HG03457 (cell line): ENCODE results near the gene NOP16.

Source experiments
- ATAC-seq: cut with Tn5 transposase; IDR thresholded peaks from one replicate; pipeline ENCODE4 v1.9.1; 2021; ENCODE audit warnings: moderate number of reproducible peaks; ENCODE audit not compliant: unreplicated experiment

Gene NOP16

DNA sequence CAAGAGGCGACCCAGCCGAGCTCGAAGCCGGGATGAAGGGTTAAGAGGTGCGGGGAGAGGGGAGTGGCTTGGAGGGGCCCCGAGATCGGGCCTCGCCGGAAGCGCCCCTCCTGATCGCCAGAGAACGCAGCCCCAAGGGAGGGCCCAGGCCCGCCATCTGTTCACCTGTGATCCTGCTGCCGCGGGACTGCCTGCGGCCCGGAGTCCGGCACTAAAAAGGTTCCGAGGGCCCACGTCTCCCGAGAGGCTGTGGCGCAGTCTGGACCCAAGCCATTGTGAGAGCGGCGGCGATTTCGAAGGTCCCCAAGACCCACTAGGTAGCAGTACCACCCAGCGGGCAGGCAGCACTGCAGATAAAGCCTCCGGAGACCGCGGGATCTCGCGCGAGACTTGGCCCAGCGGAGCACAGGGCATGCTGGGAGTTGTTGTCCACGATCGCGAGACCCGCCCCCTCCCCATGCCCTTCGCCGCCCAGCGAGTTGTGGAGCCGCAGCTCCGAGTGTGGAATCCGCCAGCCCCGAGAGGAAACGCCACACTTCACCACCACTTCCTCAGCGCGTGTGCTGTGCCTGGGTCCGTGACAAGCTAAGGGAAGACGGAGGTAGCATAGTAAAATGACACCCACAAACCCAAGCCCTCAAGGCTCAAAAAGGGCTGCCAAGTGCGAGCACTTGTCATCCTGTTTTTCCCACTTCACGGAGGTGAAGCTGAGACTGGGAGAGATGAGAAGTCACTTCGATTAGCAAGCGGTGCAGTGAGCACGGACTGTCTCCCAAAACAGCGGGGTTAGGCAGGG, 26.8 kb downstream of the NOP16 start, which contains the start of gene KIAA1191:
Gene KIAA1191 (minus strand): TSS at position 328 of the 796 bp plus-strand sequence. CDS start 2,256 bp downstream, outside the sequence.
- ATAC-seq, result peak; percentile 86

GRCh38 chr5:176360894-176361436, 27.4 kb downstream of the NOP16 start:
- no peak for ATAC-seq

- ATAC-seq, result no peak
Measured at GRCh38 chr5:176359658-176360057, 28.7 kb downstream of the NOP16 start.

DNA sequence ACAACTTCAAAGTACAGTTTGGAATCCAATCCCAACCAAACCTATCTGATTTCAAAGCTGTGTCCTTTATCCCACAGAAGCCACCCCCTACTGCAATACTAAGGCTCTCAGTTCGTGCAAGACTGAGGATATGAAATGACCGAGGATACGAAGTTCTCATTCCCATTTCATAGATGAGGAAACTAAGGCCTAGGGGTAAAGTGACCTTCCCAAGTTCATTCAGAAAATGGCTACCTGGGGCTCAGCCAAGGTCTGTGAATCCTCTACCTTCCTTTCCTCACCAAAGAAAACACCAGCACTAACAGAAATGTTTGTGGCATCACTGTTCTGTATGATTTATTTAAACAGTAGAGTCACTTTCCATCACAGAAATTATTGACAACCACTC, 32.2 kb downstream of the NOP16 start:
- ATAC-seq, result no peak

- ATAC-seq, result no peak
Measured at GRCh38 chr5:176355400-176356178, 32.8 kb downstream of the NOP16 start.

DNA sequence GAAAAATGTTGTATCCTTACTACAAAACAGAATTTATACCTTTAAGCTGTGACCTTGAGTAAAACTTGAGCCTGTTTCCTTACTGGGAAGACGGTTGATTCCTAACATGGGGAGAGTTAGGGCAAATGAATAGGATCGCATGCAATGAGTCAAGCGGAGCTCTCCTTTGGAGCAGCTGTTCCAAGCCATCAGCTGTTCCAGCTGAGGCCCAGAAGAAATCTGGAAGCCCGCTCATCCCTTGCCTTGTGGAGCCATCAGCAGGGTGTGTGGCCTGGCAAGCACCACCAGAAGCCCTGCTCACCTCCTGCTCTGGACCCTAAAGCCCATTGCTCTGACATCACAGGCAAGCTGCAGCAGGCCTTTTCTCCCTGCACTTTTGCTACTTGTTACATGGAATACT, 34.9 kb downstream of the NOP16 start:
- ATAC-seq, result no peak

GRCh38 chr5:176352116-176352878, 36.1 kb downstream of the NOP16 start:
- ATAC-seq, result no peak

DNA sequence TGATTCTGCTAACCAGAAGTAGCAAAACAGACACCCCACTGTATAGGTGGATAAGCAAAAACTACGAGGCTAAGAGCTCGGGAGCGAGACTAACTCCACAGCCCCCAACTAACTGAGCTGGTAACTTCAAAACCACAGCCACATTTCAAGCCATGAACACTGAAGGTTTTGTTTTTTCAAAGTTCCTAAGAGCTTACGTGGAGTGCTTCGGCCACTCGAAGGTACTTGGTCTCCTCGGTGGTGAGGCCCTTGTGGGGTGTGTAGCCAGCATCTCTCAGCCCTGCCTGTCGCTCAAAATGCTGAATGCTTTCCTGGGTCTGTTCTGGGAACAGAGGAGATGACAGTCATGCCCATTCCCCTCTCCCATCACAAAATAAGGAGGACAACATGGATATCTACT, 38.0 kb downstream of the NOP16 start:
- no peak for ATAC-seq

GRCh38 chr5:176342766-176343458, 45.5 kb downstream of the NOP16 start:
- no peak for ATAC-seq

DNA sequence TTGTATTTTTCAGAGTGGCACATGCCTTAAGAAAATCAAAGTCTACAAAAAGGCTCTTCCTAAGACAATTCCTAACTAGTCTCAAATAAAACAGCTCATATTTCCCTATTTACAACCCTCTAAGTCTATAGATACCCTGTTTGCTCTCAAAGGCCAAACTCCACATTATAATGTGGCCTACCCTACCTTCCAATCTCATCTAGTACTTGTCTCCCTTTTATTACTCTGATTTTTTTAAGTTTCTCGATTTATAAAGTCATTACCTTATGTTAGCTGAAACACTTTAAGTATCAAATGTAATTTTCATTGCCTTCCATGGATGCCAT, 46.3 kb downstream of the NOP16 start:
- no peak for ATAC-seq

GRCh38 chr5:176341325-176342157, 46.9 kb downstream of the NOP16 start:
- no peak for ATAC-seq

DNA sequence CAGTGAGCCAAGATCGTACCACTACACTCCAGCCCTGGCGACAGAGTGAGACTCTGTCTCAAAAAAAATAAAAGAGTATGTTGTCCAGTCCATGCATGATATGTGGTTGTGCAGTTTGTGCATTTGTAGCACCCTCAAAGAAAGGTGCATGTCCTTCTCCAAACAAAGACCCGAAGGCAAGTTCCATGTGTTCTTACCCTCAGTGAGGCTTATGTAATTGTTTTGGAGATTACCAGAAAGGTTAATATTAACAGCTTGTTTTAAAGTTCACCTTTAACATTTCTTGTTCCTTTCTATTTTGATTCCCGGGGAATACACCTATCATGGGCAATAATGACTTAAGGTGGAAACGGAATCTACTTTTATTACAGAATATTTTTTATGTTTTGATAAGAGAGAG, 49.1 kb downstream of the NOP16 start:
- ATAC-seq, result no peak

DNA sequence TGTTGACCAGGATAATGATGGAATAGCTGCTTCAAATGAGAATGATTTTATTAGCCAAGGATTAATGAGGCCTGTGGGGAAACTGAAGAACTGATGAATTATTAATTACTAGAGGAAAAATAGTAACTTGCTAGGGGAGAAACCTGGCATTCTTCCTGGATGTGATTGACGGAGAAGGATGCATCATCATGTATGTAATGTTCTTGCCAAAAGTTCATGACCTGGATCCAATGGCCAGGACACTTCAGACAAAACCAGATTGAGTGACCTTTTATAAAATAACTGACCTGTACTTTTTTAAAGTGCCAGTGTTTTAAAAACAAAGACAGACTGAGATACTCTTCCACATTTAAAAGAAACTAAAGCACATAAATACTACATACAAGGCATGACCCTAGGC, 50.5 kb downstream of the NOP16 start:
- no peak for ATAC-seq

DNA sequence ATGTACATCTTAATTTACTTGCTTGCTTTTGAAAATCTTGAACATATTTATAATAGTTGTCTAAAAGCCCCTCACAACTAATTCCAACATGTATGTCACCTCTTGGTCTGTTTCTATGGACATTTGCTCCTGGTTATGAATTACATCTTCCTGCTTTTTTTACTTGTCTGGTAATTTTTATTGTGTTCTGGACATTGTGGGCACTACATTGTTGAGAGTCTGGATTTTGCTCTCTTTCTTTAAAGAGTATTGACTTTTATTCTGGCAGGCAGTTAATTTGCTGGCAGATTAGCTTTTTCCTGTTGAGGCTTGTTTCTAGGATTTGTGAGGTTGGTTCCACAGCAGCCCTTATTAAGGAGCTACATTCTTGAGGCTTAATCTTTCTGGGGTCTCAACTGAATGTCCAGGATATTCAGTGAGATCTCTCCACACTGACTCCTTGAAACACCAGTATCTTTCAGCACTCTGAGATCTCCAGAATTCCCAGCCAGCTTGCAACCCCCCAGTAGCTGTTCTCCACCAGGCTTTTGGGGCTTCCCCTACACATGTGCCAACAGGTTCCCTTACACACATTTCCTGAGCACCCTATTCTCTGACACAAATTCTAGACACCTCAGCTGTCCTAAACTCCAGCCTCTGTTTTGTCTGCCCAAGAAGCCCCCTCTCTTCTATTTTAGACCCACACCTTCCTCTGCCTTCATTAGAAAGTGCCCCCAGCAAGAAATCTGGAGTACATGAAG, 54.2 kb downstream of the NOP16 start:
- no peak for ATAC-seq
